ENCODE measurements around the gene GPRIN1. TPM values are rescaled to one million over a fixed set of nuclear protein-coding genes. Genes with fewer than 3 reads are reported as not detected.

Gene GPRIN1
- total RNA-seq, 1 donor from 2014 or later = 1.4 TPM

DNA sequence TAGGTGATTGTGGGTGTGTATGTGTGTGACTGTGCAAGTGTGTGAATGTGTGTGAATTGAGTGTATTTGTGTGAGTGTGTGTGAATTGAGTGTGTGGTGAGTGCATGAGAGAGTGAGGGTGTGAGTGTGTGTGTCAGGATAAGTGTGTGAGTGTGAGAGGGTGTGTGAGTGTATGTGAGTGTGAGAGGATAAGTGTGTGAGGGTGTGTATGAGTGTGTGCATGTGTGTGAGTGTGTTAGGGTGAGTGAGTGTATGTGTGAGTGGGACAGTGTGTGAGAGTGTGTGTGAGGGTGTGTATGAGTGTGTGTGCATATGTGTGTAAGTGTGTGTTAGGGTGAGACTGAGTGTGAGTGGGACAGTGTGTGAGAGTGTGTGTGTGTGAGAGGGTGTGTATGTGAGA, 21.7 kb downstream of the GPRIN1 start:
- intact Hi-C loops (cut with DNase I) = no loop called here
- no peaks in the 10 kb centered on the region for H3K27me3 ChIP-seq (ENCODE audit: low read depth)
- peaks cover 13% of the 10 kb centered on the region for H3K9me3 ChIP-seq
- no peak overlapping the region for H3K27ac ChIP-seq
- no peaks in the 10 kb centered on the region for H3K4me1 ChIP-seq
- no peaks in the 10 kb centered on the region for H3K36me3 ChIP-seq
- H3K4me3 ChIP-seq = no peak overlapping the region
- ATAC-seq = no peak
- TF ChIP-seq, protein P1, sequence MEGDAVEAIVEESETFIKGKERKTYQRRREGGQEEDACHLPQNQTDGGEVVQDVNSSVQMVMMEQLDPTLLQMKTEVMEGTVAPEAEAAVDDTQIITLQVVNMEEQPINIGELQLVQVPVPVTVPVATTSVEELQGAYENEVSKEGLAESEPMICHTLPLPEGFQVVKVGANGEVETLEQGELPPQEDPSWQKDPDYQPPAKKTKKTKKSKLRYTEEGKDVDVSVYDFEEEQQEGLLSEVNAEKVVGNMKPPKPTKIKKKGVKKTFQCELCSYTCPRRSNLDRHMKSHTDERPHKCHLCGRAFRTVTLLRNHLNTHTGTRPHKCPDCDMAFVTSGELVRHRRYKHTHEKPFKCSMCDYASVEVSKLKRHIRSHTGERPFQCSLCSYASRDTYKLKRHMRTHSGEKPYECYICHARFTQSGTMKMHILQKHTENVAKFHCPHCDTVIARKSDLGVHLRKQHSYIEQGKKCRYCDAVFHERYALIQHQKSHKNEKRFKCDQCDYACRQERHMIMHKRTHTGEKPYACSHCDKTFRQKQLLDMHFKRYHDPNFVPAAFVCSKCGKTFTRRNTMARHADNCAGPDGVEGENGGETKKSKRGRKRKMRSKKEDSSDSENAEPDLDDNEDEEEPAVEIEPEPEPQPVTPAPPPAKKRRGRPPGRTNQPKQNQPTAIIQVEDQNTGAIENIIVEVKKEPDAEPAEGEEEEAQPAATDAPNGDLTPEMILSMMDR (IDR thresholded peaks at IDR 0.05) = no peak
- DNase-seq = no peak

DNA sequence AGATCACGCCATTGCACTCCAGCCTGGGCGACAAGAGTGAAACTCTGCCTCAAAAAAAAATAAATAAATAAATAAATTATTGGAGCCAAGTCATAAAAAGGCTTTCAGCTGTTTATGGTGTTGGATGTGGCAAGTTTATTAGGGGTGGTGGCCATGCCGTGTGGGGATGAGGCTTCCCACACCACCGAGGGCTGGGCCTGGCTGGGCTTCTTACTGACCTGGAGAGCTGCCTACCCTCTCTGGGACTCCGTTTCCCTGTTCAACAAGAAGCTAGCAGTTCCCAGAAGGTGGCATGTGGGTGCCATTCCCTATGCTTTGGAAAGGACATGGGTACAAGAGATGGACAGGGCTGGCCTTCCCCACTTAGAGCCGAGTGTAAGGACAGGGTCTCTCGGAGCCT, 22.6 kb downstream of the GPRIN1 start:
- Histone ChIP-seq H3K9me3 (peaks cover 13% of the 10 kb centered on the region), H3K27me3 (ENCODE audit: low read depth) (no peaks in the 10 kb centered on the region), H3K4me1 (no peaks in the 10 kb centered on the region), H3K36me3 (no peaks in the 10 kb centered on the region), H3K4me3 (no peak overlapping the region), H3K27ac (no peak overlapping the region)
- TF ChIP-seq, protein P1 (IDR thresholded peaks at IDR 0.05) = no peak
- ATAC-seq (no peak), DNase-seq (no peak)
- intact Hi-C loops (cut with DNase I) = no loop called here

DNA sequence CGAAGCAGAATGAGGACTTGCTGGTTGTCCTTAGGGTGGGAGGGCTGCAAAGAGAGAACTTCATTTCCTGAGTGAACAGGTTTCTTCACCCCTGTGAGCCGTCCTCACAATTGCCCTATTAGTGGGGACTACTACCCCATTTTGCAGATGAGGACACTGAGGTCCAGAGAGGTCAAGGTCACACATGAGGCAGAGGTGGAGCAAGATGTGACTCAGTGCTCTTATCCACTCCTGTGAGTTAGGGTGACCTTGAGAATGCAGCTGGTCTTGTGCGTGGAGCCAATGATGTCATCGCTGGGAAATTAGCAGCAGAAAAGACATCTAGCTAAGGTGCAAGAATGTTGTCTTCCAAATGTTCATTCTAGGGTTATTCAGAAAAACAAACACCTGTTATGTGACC, 26.9 kb downstream of the GPRIN1 start:
- DNase-seq = no peak
- no peaks in the 10 kb centered on the region for H3K4me1 ChIP-seq
- H3K9me3 ChIP-seq = peaks cover 13% of the 10 kb centered on the region
- intact Hi-C loops (cut with DNase I) = no loop called here
- ATAC-seq = no peak
- no peak overlapping the region for H3K27ac ChIP-seq
- no peaks in the 10 kb centered on the region for H3K36me3 ChIP-seq
- no peak overlapping the region for H3K4me3 ChIP-seq
- no peaks in the 10 kb centered on the region for H3K27me3 ChIP-seq (ENCODE audit: low read depth)
- TF ChIP-seq, protein P1 (IDR thresholded peaks at IDR 0.05) = no peak

DNA sequence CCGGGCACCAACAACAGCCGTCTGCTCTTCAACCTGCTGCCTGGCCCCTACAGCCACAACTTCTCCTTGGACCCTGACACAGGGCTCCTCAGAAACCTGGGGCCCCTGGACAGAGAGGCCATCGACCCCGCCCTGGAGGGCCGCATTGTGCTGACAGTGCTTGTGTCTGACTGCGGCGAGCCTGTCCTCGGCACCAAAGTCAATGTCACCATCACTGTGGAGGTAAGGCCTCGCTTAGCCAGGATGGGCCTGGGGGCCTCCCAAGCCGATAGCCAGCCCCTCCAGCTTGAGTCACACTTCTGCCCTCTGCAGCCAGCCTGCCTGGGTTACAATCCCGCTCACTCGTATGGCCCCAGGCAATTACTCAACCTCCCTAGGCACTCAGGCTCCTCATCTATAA, 28.6 kb downstream of the GPRIN1 start:
- TF ChIP-seq, protein P1 (IDR thresholded peaks at IDR 0.05) = no peak
- intact Hi-C loops (cut with DNase I) = no loop called here
- no peaks in the 10 kb centered on the region for H3K36me3 ChIP-seq

DNA sequence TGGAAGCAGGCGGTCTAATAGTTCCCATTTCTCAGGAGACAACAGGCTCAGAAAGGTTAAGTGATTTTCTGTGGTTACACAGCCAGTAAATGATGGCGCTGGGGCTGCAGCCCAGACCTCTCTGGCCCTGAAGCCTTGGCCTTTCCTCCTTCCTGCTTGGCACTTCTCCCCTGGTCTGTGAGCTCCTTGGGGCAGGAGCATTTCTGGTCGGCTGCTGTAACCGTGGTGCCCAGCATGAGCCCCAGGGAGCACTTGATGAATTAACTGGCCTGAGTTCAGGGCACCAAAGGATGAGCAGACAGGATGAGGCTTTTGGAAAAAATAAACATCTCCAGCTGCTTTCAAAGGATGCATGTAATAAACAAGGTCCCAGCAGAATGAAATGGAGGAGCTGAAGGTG, 30.6 kb downstream of the GPRIN1 start:
- ATAC-seq = no peak
- no peak for DNase-seq
- no peak overlapping the region for H3K4me3 ChIP-seq
- TF ChIP-seq, protein P1 (IDR thresholded peaks at IDR 0.05) = no peak
- H3K27ac ChIP-seq = no peak overlapping the region
- peaks cover 1% of the 10 kb centered on the region for H3K9me3 ChIP-seq
- H3K4me1 ChIP-seq = no peaks in the 10 kb centered on the region
- H3K27me3 ChIP-seq (ENCODE audit: low read depth) = no peaks in the 10 kb centered on the region
- H3K36me3 ChIP-seq = no peaks in the 10 kb centered on the region
- intact Hi-C loops (cut with DNase I) = no loop called here

More for the DNA sequence above, 28.6 kb downstream of the GPRIN1 start:
- no peaks in the 10 kb centered on the region for H3K27me3 ChIP-seq (ENCODE audit: low read depth)
- H3K4me1 ChIP-seq = no peaks in the 10 kb centered on the region
- H3K27ac ChIP-seq = no peak overlapping the region
- DNase-seq (no peak), ATAC-seq (no peak)
- no peak overlapping the region for H3K4me3 ChIP-seq
- peaks cover 13% of the 10 kb centered on the region for H3K9me3 ChIP-seq

DNA sequence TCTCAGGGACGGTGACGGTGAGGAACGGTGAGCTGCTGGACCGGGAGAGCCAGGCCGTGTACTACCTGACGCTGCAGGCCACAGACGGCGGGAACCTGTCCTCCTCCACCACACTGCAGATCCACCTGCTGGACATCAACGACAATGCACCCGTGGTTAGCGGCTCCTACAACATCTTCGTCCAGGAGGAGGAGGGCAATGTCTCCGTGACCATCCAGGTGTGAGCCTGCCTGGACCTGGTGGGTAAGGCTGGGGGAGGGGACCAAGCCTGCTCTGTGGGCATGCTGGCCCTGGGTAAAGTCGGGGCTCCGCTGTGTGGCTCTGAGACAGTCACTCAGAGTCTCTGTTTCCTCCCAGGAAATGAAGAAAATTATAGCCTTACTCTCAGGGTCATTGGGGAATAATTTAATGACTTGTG, 31.6 kb downstream of the GPRIN1 start:
- Histone ChIP-seq H3K27me3 (ENCODE audit: low read depth) (no peaks in the 10 kb centered on the region), H3K9me3 (no peaks in the 10 kb centered on the region), H3K4me1 (no peaks in the 10 kb centered on the region), H3K4me3 (no peak overlapping the region), H3K27ac (no peak overlapping the region), H3K36me3 (no peaks in the 10 kb centered on the region)
- DNase-seq (peak; percentile 73), ATAC-seq (peak; percentile 70 to 86)
- intact Hi-C loops (cut with DNase I) = no loop called here
- TF ChIP-seq, protein P1 (IDR thresholded peaks at IDR 0.05) = peak; percentile 48

Measured in lower lobe of right lung (tissue), 2 donors.